H7 (cell line): ENCODE results near the gene CIT. TPM values are rescaled to one million over a fixed set of nuclear protein-coding genes. Genes with fewer than 3 reads are reported as not detected.
A peak's percentile ranks its signal among the peaks of the same experiment; 100 is the strongest.
"Not testable (repeated sequence)": the region's sequence is repeated elsewhere in the genome, so short reads cannot be mapped to it uniquely, and the experiment has no call there.

Experiments
- DNase-seq: peaks from one replicate; pipeline ENCODE4 v3.0.0; 2012
- H3K27me3 ChIP-seq: 2 replicates; pipeline ENCODE4 v1.6.0; 2011; ENCODE audit warnings: mild to moderate bottlenecking, low read length; ENCODE audit not compliant: control insufficient read depth, insufficient read depth
- H3K36me3 ChIP-seq: replicated peaks from 2 replicates; pipeline ENCODE4 v1.5.1; 2011; ENCODE audit warnings: low read length; ENCODE audit not compliant: control insufficient read depth, insufficient read depth
- H3K4me3 ChIP-seq: 2 replicates; pipeline ENCODE4 v1.5.1; 2011; ENCODE audit warnings: low read depth, mild to moderate bottlenecking, control low read depth, low read length, moderate library complexity; ENCODE audit not compliant: insufficient read depth
- total RNA-seq: library from RNA; depleted of rRNA; stranded (reverse); fragments of >200 nt; shearing (Covaris generic); gene quantifications from 2 replicates; pipeline ENCODE4 v1.2.3, GENCODE V29; 2014

Gene CIT
- total RNA-seq, 1 experiment from 2014 or later, result 23.8 TPM

DNA sequence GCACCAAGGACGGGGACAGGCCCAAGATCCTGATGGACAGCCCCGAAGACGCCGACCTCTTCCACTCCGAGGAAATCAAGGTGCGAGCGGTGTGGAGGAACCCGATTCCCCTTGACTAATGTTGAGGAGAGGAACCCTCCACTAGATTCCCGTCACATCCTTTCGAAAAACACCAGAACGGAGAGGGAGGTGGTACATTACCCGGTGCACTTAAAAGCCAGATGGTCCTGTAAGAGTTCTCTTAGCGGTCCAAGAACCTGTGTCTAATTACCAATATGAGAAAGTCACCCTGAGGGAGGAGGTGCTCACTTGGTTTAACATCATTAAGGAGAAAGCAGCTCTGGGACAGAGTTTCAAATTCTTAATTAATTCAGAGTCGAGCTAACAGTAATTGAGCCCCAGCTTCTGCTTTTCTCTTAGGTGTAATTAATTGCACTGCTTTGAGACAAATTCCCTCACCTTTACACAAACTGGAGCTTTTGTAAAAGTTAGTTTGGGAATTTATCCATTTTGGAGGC is 208.7 kb downstream of the CIT start:
- Histone ChIP-seq H3K27me3 (no peaks in the 10 kb centered on the region), H3K4me3 (peak overlapping the region; percentile 97), H3K36me3 (peaks cover 9% of the 10 kb centered on the region)
- DNase-seq, result no peak

DNA sequence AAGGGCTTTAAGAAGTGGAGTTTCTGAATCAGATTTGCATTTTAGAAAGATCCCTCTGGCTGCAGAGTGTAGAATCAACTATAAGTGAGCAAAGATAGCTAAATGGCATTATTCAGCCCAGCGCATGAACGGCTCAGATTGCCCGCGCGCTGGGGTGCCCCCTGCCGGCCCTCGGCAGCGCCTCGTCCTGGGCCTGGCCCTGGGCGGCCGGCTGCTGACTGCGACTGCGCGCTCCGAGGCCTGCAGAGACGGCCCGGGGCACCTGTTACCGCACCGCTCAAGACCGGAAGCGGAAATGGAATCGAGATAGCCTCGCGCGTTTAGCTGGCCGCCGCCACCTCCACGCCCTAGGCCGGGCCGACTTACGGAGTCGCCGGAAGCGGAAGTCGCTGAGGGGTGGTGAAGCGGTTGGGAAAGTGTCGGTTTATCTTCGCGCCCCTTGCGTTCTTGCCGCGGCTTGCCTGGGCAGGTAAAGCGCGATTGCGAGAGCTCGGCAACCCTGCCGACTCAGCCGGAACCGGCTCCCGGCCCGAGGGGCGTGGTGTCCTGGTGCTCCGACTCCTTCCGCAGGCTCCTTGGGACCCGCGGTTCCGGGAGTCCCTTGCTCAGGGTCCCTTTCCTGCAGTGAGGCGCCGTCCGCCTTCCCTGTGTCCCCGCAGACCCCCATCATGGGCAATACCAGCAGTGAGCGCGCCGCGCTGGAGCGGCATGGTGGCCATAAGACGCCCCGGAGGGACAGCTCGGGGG is 209.4 kb downstream of the CIT start, which contains the start of gene PRKAB1:
Gene PRKAB1 (plus strand): TSS at position 557 of the 747 bp plus-strand sequence. CDS start 112 bp downstream, at position 669.
- H3K27me3 ChIP-seq, result no peaks in the 10 kb centered on the region
- H3K36me3 ChIP-seq, result peaks cover 6% of the 10 kb centered on the region
- peak within 1 kb of the TSS; percentile 97 for H3K4me3 ChIP-seq
- DNase-seq, result peak; percentile 99

DNA sequence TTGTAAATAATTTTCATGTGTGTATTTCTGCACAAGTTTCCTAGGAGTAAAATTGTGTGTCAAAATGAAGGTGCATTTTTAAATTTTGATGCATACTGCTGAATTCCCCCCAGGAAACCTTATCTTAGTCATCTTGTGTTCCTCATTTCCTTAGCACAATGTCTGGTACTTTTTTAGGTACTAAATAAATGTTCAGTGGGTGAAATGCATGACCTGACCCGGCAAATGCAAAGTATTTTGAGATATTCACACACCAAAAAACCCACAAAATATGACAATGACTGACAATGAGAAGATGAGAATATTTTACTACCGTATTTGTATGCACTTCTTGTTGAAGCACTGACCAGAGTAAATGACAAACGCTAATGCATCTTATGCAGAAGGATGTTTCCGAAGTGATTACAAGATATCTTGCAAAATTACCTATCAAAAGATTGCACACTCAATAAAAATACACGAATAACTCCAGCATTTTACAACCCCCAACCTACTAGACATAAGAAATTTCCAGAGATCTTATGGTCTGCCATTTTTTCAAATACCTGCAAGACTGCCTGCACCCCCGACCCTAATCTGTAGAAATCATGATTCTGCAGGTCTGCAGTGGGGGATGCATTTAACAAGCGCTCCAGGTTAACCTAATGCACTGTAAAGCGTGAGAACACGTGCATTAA is 210.1 kb downstream of the CIT start:
- DNase-seq, result no peak
- Histone ChIP-seq H3K36me3 (peaks cover 4% of the 10 kb centered on the region), H3K27me3 (no peaks in the 10 kb centered on the region), H3K4me3 (peak overlapping the region; percentile 97)

DNA sequence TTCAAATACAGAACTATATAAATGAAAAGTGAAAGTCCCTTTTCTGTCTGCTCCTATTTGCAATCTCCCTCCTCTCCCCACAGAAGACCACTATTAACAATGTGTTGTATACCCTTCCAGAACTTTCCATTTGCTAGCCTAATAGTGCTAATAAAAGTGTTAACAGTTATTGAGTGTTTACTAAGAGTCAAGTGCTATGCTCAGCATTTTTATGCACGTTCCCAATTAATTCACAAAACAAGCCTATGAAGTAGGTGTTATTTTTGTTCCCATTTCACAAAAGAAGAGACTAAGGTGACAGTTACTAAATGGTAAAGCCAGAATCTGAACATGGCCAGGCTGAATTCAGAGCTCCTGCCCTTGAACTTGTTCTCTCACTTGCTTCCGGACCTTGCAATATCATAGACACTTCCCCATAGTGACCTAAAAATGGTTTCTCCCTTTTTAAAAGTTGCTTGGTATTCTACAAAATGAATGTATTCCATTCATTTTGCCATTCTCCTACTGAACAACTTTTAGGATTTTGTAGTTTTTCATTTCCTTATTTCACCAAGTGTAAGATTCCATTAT is 210.8 kb downstream of the CIT start:
- no peak overlapping the region for H3K4me3 ChIP-seq
- DNase-seq, result no peak
- peaks cover 3% of the 10 kb centered on the region for H3K36me3 ChIP-seq
- H3K27me3 ChIP-seq, result no peaks in the 10 kb centered on the region

DNA sequence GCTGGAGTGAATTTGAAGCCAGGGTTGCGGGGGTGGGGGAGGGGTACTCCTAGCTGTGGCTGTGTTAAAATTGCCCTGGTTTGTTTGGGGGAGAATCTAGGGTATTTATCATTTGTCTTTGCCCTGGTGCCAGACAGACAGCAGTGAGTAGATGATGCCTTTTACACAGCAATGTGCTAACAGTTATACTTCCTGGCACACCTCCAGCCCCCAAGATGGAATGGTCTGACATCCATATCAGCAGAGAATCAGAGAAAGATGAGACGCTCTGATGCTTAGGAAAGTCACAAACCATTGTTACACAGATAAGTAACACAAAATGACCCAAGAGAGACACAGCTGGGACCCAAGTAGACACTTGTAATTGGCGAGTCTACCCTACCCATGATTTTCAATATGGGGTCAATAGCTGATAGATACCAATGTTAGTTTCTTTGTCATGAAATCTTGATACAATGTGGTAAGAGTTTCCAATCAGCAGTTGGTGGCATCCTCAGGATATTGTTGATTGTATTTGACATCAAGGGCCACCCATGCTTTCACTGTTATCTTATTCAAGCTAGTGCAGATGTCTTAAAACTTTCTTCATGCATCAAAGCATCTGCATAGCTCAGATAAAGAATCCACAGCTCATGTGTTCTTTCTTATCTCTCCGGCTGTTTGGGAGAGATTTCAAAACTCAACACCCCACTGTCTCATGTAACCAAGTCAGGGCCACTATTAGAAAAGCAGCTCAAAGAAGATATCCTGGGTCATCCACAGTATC is 211.8 kb downstream of the CIT start:
- H3K27me3 ChIP-seq, result no peaks in the 10 kb centered on the region
- peaks cover 1% of the 10 kb centered on the region; the same call in 1 of the 2 replicates for H3K36me3 ChIP-seq
- DNase-seq, result no peak
- H3K4me3 ChIP-seq, result no peak overlapping the region

DNA sequence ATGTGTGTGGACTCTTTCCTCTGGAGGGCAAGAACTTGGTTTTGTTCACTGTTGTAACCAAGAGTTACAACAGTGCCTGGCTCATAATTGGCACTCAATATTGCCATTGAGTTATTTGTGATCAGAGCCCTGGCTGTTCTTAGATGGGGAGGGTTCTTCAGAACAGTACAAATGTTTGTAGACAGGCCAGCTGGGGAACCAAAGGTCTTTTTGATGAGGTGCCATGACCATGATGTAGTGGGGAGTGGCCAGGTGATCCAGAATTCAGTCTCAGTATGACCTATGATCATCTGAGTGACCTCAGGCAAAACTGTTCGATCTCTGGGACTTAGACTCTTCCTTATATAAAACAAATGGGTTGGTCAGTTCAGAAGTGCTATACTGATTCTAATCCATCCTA is 212.5 kb downstream of the CIT start:
- Histone ChIP-seq H3K4me3 (no peak overlapping the region), H3K36me3 (no peaks in the 10 kb centered on the region), H3K27me3 (no peaks in the 10 kb centered on the region)
- no peak for DNase-seq

DNA sequence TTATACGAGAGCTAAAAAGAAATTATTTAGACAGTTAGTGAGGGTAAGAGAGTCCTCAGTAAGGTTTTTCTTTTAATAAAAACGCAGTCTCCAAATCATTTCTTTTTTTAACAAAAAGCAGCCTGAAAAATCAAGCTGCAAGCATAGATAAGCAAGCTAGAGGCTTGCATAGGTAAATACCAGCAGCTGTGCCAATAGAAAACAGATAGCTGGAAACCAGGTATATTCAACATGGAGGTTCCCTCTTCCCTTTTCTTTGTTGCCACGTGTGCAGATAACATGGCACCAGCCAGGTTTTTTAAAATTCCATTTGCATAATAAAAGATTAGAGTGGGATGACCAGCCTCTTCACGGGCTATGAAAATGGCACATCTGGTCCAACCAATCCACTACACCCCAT is 215.2 kb downstream of the CIT start:
- DNase-seq, result no peak
- no peak overlapping the region for H3K4me3 ChIP-seq

DNA sequence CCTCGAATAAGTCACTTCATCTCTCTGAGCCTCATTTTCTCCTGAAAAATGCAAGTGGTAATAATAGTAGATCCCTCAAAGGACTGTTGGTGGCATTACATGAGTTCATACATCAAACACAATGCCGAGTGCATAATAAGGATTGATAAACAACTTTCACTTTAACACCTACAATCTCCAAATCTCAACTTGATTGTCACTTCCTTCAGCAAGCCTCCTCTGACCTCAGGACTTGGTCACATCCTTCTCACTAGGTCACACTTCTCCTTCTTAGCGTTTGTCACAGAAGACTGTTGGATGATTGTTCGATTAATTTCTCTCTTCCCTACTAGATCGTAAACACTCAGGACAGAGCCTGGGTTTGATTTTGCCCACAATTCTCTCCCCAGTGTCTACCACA is 217.0 kb downstream of the CIT start:
- H3K27me3 ChIP-seq, result no peaks in the 10 kb centered on the region
- H3K4me3 ChIP-seq, result no peak overlapping the region
- DNase-seq, result no peak
- H3K36me3 ChIP-seq, result no peaks in the 10 kb centered on the region

More for the DNA sequence above, 215.2 kb downstream of the CIT start:
- Histone ChIP-seq H3K27me3 (no peaks in the 10 kb centered on the region), H3K36me3 (no peaks in the 10 kb centered on the region)

DNA sequence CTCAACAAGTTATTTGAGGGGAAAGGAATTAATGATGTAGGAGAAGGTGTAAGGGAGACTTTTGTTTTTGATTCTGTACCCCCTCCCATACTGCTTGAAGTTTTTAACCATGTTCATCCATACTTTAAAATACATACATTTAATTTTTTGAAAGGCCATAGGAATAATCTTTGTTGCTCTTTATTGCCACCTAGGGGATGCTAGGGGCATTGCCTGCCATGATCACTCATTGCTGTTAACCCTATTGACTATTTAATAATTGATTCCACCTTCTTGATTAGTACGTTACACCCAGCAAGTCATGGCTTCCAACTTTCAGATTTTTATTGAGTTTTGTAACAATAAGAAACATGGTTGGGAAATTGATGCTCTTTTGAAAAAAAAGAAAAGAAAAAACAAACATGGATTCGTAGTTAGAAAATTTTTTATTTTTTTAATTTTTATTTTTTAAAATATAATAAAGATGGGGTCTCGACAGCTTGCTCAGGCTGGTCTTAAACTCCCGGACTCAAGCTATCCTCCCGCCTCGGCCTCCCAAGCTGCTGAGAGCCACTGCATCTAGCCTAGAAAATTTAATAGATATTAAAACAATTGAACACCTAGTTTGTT is 217.7 kb downstream of the CIT start:
- peak; percentile 68 for DNase-seq
- H3K27me3 ChIP-seq, result no peaks in the 10 kb centered on the region
- no peaks in the 10 kb centered on the region for H3K36me3 ChIP-seq
- H3K4me3 ChIP-seq, result no peak overlapping the region

DNA sequence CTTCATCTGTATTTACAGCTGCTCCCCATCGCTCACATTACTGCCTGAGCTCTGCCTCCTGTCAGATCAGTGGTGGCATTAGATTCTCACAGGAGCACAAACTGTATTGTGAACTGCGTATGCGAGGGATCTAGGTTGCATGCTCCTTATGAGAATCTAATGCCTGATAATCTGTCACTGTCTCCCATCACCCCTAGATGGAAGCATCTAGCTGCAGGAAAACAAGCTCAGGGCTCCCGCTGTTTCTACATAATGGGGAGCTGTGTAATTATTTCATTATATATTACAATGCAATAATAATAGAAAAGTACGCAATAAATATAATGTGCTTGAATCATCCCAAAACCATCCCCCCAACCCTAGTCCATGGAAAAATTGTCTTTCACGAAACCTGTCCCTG is 219.0 kb downstream of the CIT start:
- not testable (repeated sequence) for H3K36me3 ChIP-seq, H3K27me3 ChIP-seq, DNase-seq, H3K4me3 ChIP-seq

DNA sequence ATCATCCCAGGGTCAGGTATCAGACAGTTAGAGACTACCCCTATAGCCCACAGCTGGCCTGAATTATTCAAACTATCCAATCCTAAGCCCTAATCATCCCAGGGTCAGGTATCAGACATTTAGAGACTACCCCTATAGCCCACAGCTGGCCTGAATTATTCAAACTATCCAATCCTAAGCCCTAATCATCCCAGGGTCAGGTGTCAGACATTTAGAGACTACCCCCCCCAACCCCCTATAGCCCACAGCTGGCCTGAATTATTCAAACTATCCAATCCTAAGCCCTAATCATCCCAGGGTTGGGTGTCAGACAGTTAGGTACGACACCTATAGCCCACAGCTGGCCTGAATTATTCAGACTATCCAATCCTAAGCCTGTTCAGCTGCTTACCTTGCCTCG is 220.1 kb downstream of the CIT start:
- H3K36me3 ChIP-seq, H3K27me3 ChIP-seq, DNase-seq, H3K4me3 ChIP-seq: not testable (repeated sequence)

DNA sequence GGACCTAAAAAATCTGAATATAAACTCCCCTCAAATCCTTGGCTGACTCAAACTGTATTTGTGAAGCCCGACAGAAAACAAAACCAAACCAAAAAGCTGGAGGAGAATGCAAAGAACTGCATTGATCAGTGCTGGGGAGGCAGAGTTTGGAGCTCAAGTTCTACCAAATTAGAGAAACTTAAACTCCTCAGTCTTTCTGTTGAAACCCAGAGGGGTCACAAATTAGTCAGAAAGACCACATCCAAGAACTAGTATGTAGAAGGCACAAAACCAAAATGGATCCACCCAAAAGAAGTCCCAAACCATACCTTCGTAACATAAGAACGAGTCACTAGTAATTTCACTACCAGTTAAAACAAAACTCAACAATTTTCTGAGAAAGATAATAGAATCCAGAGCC is 224.5 kb downstream of the CIT start:
- H3K27me3 ChIP-seq, result no peaks in the 10 kb centered on the region
- no peaks in the 10 kb centered on the region for H3K36me3 ChIP-seq
- no peak for DNase-seq
- H3K4me3 ChIP-seq, result no peak overlapping the region

DNA sequence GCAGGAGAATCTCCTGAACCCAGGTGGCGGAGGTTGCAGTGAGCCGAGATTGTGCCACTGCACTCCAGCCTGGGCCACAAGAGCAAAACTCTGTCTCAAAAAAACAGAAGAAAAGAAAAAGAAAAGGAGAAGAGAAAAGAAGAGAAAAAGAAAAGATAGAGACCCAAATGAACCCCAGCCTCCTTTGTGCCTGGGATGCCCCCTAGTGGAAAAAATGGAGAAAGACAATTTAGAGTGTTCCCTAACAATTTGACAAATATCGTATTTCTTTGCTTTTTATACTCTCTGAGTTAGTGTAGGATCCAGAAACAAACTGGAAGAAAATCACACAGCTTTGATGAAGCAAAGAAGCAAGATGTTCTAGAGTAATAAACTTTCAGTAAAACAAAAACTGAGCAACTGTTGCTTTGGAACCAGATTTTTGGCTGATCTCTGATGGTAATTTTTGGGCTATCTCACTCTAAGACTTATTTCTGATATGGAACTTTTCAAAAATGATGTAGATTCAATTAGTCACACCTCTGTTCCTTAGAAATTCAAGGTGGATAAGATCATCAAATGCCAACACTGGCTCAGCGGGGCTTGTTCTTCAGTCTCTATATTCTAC is 227.8 kb downstream of the CIT start:
- Histone ChIP-seq H3K36me3 (no peaks in the 10 kb centered on the region), H3K4me3 (no peak overlapping the region), H3K27me3 (no peaks in the 10 kb centered on the region)
- peak; percentile 80 for DNase-seq
